Measurements from ENCODE around the gene QPCTL. TPM values are rescaled to one million over a fixed set of nuclear protein-coding genes. Genes with fewer than 3 reads are reported as not detected.
"Not testable (repeated sequence)": the region's sequence is repeated elsewhere in the genome, so short reads cannot be mapped to it uniquely, and the experiment has no call there.

QPCTL gene
- total RNA-seq, 1 donor from 2014 or later, result 18.0 TPM

DNA sequence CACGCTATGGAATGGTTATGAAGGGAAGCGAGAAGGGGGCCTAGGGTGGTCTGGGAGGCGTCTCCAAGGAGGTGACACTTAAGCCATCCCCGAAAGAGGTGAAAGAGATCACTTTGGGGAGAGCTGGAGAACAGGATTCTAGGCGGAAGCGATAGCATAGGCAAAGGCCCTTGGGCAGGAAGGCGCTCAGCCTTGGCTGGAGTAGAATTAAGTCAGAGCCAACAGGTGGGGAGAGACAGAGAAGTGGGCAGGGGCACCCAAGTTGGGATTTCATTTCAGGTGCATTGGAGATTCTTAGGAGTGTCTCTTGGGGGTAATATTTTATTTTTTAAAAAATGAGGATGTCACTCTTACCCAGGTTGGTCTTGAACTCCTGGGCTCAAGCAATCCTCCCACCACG, 10.3 kb upstream of the QPCTL start:
- H3K9me3 Mint-ChIP-seq, result no peaks in the 10 kb centered on the region
- H3K4me1 Mint-ChIP-seq (ENCODE audit: low read depth), result peaks cover 20% of the 10 kb centered on the region
- no peak overlapping the region for H3K4me3 Mint-ChIP-seq
- H3K27me3 Mint-ChIP-seq (ENCODE audit: insufficient read depth), result peaks cover 2% of the 10 kb centered on the region
- peaks cover 25% of the 10 kb centered on the region for H3K36me3 Mint-ChIP-seq (ENCODE audit: low read depth)
- no peak overlapping the region for H3K27ac Mint-ChIP-seq
- DNase-seq (ENCODE audit: low spot score), result no peak
- intact Hi-C loops (cut with micrococcal nuclease), result no loop called here

DNA sequence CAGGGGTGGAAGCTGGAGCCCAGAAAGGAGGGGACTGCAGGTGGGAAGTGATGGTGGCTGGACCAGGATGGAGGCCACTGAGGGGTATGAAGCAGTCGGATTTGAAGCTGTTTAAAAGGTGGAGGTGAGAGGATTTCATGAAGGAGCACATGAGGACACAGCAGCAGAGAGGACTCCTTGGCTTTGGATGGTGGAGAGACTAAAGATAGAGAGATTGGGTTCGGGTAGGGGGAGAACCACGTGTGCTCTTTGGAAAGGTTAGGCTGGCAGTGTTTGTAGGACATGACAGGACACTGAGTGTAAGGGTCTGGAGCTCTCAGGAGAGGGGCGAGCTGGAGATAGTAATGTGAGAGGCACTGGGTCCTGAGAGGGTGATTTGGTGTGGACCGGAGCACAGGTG, 9.6 kb upstream of the QPCTL start:
- Mint-ChIP-seq H3K4me1 (ENCODE audit: low read depth) (peaks cover 13% of the 10 kb centered on the region), H3K9me3 (no peaks in the 10 kb centered on the region), H3K27me3 (ENCODE audit: insufficient read depth) (no peaks in the 10 kb centered on the region), H3K36me3 (ENCODE audit: low read depth) (peaks cover 27% of the 10 kb centered on the region), H3K4me3 (no peak overlapping the region), H3K27ac (no peak overlapping the region)
- intact Hi-C loops (cut with micrococcal nuclease), result no loop called here
- DNase-seq (ENCODE audit: low spot score), result no peak

GRCh38 chr19:45685045-45685444, 7.4 kb upstream of the QPCTL start:
- intact Hi-C loops (cut with micrococcal nuclease); H3K4me1 Mint-ChIP-seq (ENCODE audit: low read depth); DNase-seq (ENCODE audit: low spot score); H3K27ac Mint-ChIP-seq; H3K27me3 Mint-ChIP-seq (ENCODE audit: insufficient read depth); H3K4me3 Mint-ChIP-seq; H3K9me3 Mint-ChIP-seq: not testable (repeated sequence)
- peaks cover 39% of the 10 kb centered on the region for H3K36me3 Mint-ChIP-seq (ENCODE audit: low read depth)

DNA sequence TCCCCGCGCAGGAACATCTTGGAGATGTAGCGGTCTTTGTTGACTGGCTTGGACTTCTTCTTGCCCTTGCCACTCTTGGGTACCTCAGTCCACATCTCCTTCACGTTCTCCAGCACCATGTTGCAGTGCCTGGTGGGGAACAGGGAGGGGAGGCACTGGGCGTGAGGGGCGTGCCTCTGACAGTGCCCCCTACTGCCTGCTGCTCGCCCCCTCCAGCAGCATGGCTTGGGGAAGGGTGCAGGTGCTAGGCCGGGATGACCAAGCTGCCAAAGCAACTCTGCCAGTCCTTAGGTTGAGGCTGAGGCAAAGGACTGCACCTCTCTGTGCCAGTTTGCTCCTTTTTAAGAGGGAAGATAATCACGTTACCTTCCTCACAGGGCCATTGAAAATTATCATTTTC, 4.9 kb upstream of the QPCTL start:
- Mint-ChIP-seq H3K27me3 (ENCODE audit: insufficient read depth) (no peaks in the 10 kb centered on the region), H3K27ac (no peak overlapping the region), H3K4me1 (ENCODE audit: low read depth) (peaks cover 9% of the 10 kb centered on the region), H3K36me3 (ENCODE audit: low read depth) (peaks cover 41% of the 10 kb centered on the region), H3K9me3 (no peaks in the 10 kb centered on the region), H3K4me3 (no peak overlapping the region)
- intact Hi-C loops (cut with micrococcal nuclease), result no loop called here
- no peak for DNase-seq (ENCODE audit: low spot score)

GRCh38 chr19:45691516-45692186, 815 bp upstream of the QPCTL start, which contains the start of gene SNRPD2:
Gene SNRPD2 (minus strand): TSS chr19:45691953. CDS start chr19:45691888, 65 bp downstream.
- no peaks in the 10 kb centered on the region for H3K27me3 Mint-ChIP-seq (ENCODE audit: insufficient read depth)
- peak; percentile 94 for DNase-seq (ENCODE audit: low spot score)
- H3K4me3 Mint-ChIP-seq, result peak within 1 kb of the TSS; percentile 98
- no peaks in the 10 kb centered on the region for H3K9me3 Mint-ChIP-seq
- H3K27ac Mint-ChIP-seq, result peak within 1 kb of the TSS; percentile 99
- peaks cover 5% of the 10 kb centered on the region for H3K4me1 Mint-ChIP-seq (ENCODE audit: low read depth)
- H3K36me3 Mint-ChIP-seq (ENCODE audit: low read depth), result peaks cover 25% of the 10 kb centered on the region
- intact Hi-C loops (cut with micrococcal nuclease), result loop anchor here (1.0 to 2.0 kb wide), 15 partner anchors 10 to 1657 kb away; partner anchors contain the start of genes DHX34, DMWD, ERCC1 and FBXO46

- H3K36me3 Mint-ChIP-seq (ENCODE audit: low read depth), result peaks cover 22% of the 10 kb centered on the region
- no peaks in the 10 kb centered on the region for H3K27me3 Mint-ChIP-seq (ENCODE audit: insufficient read depth)
- peak overlapping the region; percentile 98 for H3K4me3 Mint-ChIP-seq
- H3K9me3 Mint-ChIP-seq, result no peaks in the 10 kb centered on the region
- intact Hi-C loops (cut with micrococcal nuclease), result loop anchor here (2.0 kb wide), 4 partner anchors 100 to 1656 kb away; partner anchors contain the start of genes DHX34 and DMWD
- peak; percentile 69 for DNase-seq (ENCODE audit: low spot score)
- H3K4me1 Mint-ChIP-seq (ENCODE audit: low read depth), result peaks cover 5% of the 10 kb centered on the region
- H3K27ac Mint-ChIP-seq, result peak overlapping the region; percentile 99
Measured at GRCh38 chr19:45693106-45693788, 781 bp downstream of the QPCTL start.

DNA sequence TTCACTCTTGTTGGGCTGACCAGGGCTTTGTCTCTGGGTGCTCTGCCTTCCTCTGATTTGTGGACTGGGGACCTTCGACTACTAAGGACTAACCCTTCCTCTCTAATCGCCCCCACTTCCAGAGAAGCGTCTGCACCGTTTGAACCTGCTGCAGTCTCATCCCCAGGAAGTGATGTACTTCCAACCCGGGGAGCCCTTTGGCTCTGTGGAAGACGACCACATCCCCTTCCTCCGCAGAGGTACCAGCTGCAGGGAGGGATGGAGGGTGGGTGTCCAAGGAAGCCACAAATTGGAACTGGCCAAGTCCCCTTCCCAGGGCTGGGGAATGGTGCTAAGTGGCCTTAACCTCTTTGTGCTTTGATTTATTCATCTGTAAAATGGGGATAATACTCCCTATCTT, 9.2 kb downstream of the QPCTL start:
- Mint-ChIP-seq H3K27ac (no peak overlapping the region), H3K27me3 (ENCODE audit: insufficient read depth) (no peaks in the 10 kb centered on the region), H3K36me3 (ENCODE audit: low read depth) (peaks cover 13% of the 10 kb centered on the region), H3K9me3 (no peaks in the 10 kb centered on the region), H3K4me1 (ENCODE audit: low read depth) (no peaks in the 10 kb centered on the region), H3K4me3 (no peak overlapping the region)
- DNase-seq (ENCODE audit: low spot score), result no peak
- intact Hi-C loops (cut with micrococcal nuclease), result no loop called here

- DNase-seq (ENCODE audit: low spot score), result no peak
- H3K27ac Mint-ChIP-seq, result no peak overlapping the region
- no peaks in the 10 kb centered on the region for H3K27me3 Mint-ChIP-seq (ENCODE audit: insufficient read depth)
- no peaks in the 10 kb centered on the region for H3K9me3 Mint-ChIP-seq
- intact Hi-C loops (cut with micrococcal nuclease), result no loop called here
- no peaks in the 10 kb centered on the region for H3K4me1 Mint-ChIP-seq (ENCODE audit: low read depth)
- no peak overlapping the region for H3K4me3 Mint-ChIP-seq
- H3K36me3 Mint-ChIP-seq (ENCODE audit: low read depth), result peaks cover 14% of the 10 kb centered on the region
Measured at GRCh38 chr19:45705115-45705514, 12.6 kb downstream of the QPCTL start.

DNA sequence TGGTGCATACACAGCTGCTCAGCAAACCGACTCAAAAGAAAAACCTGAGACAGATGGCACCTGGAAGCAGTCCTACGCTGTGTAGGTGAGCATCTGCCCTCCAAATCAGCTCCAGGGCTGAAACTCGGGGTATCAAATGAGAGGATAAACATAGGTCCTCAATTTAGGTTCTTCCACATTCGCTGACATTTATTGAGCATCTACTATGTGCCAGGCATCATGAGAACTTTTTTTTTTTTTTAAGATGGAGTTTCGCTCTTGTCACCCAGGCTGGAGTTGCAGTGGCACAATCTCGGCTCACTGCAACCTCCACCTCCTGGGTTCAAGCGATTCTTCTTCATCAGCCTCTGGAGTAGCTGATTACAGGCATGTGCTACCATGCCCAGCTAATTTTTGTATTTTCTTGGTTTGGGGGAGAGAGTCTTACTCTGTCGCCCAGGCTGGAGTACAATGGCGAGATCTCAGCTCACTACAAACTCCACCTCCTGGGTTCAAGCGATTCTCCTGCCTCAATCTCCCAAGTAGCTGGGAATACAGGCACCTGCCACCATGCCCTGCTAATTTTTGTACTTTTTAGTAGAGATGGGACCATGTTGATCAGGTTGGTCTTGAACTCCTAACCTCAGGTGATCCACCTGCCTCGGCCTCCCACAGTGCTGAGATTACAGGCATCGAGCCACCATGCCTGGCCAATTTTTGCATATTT, 13.4 kb downstream of the QPCTL start:
- H3K36me3 Mint-ChIP-seq (ENCODE audit: low read depth), result peaks cover 21% of the 10 kb centered on the region
- no peaks in the 10 kb centered on the region for H3K27me3 Mint-ChIP-seq (ENCODE audit: insufficient read depth)
- H3K27ac Mint-ChIP-seq, result no peak overlapping the region
- no peak overlapping the region for H3K4me3 Mint-ChIP-seq
- no peak for DNase-seq (ENCODE audit: low spot score)
- intact Hi-C loops (cut with micrococcal nuclease), result no loop called here
- no peaks in the 10 kb centered on the region for H3K9me3 Mint-ChIP-seq
- peaks cover 6% of the 10 kb centered on the region for H3K4me1 Mint-ChIP-seq (ENCODE audit: low read depth)

DNA sequence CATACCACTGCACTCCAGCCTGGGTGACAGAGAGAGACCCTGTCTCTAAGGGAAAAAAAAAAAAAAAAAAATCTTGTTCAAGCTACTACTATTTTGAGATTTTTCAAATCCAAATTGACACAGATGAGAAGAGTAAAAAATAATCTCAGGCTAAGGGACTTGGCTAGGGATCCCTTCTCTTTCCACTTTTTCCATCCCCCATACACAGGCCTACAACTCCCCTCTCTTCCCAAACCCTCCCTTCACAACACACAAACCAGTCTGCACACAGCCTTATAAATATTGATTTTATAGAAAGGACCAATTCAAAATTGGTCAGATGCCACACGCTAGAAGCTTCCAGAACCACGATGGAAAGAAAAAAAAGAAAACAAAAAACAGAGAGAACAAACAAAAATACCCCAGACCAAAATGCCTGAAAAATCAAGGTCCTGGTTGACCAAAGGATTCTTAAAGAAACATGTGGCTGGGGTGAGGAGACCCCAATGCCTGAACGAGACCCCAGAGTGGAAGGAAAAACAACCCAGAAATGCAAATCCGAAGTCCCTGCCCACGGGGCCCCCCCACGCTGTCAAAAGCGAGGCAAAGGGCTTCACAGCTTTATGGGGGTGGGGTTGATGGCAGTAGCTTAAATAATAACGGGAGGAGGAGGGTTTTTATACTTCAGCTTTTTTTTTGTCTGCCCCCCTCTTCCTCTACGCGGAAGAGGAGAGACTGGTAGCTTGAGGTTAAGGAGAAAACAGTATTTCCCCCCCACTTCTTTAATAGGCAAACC, 18.1 kb downstream of the QPCTL start:
- no peaks in the 10 kb centered on the region for H3K9me3 Mint-ChIP-seq
- no peaks in the 10 kb centered on the region for H3K27me3 Mint-ChIP-seq (ENCODE audit: insufficient read depth)
- H3K27ac Mint-ChIP-seq, result peak overlapping the region; percentile 46
- H3K4me1 Mint-ChIP-seq (ENCODE audit: low read depth), result peaks cover 10% of the 10 kb centered on the region
- H3K4me3 Mint-ChIP-seq, result no peak overlapping the region
- no peak for DNase-seq (ENCODE audit: low spot score)
- intact Hi-C loops (cut with micrococcal nuclease), result no loop called here
- H3K36me3 Mint-ChIP-seq (ENCODE audit: low read depth), result peaks cover 18% of the 10 kb centered on the region

DNA sequence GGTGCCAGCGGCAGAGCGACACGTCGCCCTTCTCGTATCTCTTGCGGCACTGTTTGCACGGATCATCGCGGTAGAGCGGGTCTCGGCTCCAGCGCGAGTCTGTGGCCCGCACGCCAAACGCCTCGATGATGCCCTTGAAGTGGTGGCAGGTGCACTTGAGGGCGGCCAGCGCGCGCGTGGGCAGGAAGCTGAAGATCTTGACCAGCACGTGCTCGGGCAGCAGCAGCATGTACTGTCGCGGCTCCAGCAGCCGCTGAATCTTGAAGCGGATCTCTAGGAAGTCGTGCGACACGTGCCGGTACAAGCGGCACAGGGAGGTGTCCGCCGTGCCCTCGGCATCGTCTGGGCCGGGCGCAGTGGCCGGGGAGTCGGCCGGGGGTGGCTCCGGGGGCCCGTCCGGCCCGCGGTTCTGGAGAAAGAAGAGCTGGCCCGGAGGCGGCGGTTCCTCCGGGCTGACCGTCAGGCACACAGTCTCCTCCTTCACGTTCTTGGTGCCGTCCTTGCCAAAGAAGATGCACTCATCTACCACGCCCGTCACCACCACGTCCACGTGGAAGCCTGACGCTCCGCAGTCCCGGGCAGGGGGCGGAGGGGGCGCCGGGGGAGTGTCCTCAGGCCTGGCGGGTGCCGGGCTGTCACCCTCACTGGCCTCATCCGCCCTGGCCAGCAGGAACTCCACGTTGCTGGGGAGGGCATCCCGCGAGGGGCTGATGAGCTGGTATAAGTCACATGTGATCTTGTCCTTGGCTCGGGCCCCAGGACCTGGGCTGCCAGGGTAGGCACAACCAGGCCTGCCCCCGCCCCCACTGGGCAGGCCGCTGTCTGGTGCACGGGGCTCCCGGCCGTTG, 19.6 kb downstream of the QPCTL start:
- DNase-seq (ENCODE audit: low spot score), result no peak
- Mint-ChIP-seq H3K4me3 (no peak overlapping the region), H3K27me3 (ENCODE audit: insufficient read depth) (no peaks in the 10 kb centered on the region), H3K9me3 (no peaks in the 10 kb centered on the region), H3K36me3 (ENCODE audit: low read depth) (peaks cover 18% of the 10 kb centered on the region), H3K4me1 (ENCODE audit: low read depth) (peaks cover 23% of the 10 kb centered on the region), H3K27ac (no peak overlapping the region)
- intact Hi-C loops (cut with micrococcal nuclease), result no loop called here

DNA sequence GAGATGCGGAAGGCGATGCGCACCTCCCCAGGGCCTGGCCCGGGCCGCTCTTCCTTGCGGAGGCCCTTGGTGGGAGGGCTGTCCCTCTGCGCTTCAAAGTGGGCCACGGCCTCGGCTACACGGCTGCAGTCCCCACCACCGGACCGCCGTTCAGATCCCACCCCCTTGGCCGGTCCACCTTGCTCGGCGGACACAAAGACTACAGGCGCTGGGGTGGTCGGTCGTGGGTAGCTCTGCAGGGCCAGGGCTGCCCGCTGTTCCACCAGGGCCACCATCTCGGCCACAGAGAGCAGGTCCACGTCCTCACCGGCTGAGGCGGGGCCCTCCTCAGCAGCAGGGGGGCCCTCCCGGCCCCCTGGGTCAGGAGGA, 20.2 kb downstream of the QPCTL start:
- Mint-ChIP-seq H3K4me3 (no peak overlapping the region), H3K36me3 (ENCODE audit: low read depth) (peaks cover 18% of the 10 kb centered on the region), H3K9me3 (no peaks in the 10 kb centered on the region), H3K27me3 (ENCODE audit: insufficient read depth) (no peaks in the 10 kb centered on the region), H3K27ac (no peak overlapping the region), H3K4me1 (ENCODE audit: low read depth) (peaks cover 29% of the 10 kb centered on the region)
- no peak for DNase-seq (ENCODE audit: low spot score)
- intact Hi-C loops (cut with micrococcal nuclease), result no loop called here

Data from activated T-helper 1 cell treated with anti-CD3 and anti-CD28 coated beads, Interleukin-12 subunit alpha, Interleukin-12 subunit beta, Interleukin-2, Interleukin-4 antibody, amounts not matched to agents 30 ng/mL and 10 ng/mL and 1 ng/mL, durations not matched to agents 14 hours and 24 hours and 36 hours (primary cell).